Middle frontal gyrus (tissue), 1 donor: ENCODE results near the gene FAM219A.
"Not testable (repeated sequence)": the region's sequence is repeated elsewhere in the genome, so short reads cannot be mapped to it uniquely, and the experiment has no call there.

Source experiments
- DNase-seq: peaks from one replicate; pipeline ENCODE4 v3.0.0-alpha.2; 2015; ENCODE audit warnings: low spot score; ENCODE audit errors: extremely low spot score

Gene FAM219A

DNA sequence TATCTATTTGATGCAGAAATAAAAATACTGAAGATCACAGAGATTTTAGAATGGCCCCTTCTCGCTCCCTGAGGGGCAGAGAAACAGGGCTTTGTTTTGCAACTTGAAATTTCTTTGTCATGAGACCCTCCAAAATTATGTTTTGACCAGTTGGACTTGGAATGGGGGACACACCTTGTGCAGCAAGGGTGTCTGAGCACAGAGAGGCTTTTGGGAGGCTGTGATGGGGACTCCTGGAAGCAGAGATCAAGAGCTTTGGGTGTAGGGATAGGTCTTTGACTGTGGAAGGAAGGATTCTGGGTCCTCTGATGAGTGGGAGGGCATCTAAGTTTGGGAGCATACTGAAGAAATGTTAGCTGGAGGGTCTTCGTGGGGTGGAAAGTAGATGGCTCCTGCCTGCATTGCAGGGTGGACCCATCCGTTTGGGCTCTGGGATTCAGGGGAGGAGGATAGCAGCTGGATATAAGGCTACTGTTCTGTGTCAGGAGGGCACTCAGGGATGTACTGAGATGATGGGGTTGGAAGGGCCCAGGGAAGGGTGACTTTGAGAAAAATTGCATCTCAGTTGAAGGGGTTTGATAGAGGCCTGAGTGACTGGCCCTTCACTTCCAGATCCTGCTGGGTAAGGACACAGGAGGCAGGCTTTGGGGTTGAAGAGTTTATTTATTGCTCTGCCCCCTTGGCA is 79.9 kb downstream of the FAM219A start:
- DNase-seq: no peak

DNA sequence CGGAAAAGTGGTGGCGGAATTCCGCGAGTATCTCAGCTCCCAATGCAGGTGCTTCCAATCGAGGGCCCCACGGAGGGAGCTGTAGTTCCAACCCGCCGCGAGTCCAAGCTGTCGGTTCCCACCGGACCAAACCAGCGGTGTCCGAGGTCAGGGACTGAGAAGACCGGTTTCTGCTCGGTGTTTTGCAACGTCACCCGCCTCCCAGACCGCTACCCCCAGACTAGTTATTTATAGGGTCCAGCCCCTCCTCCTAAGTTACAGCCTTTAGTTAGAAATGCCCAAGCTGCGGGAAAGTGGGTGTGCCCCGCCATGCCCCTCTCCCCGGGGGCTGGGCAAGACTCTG is 81.0 kb downstream of the FAM219A start:
- no peak for DNase-seq

DNA sequence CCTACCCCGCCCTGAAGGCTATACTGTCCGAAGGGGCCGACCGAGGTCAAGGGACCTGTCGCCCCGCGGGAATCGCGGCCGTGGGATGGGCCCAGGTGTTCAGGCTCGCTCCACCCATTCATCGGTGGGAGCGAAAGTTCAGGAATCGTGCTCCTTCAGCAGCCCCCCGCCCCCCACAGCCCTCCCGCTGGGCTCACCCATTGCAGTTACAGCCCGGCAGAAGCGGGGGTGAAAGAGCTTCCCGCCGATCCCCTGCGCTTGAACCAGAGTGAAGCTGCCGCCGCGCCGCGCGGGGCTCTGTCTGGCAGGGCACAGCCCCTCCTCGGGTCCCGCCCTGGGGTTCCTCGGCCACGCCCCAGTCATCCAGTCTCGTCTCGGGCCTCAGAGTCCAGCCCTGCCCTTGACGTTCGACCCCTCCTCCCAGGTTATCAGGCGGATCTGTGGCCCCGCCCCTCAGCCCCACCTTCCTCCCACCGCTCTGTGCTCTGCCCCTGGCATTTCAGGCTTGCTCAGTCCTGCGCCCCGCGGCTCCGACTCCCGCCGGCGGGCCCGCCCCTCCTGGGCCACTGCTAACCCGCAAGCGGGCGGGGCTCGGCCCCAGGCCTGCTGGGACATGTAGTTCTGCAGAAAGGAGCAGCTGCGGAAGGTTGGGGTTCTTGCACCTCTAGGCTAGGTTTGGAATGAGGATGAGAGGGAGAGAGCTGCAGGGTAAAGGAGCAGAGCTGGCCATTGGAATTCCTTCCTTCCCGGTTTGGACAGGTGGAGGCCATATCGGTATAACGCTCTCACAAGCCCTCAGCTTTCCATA is 81.6 kb downstream of the FAM219A start, which contains the start of gene MYORG:
TSS of gene MYORG (minus strand) at position 303 of the 808 bp plus-strand sequence. CDS start 3,955 bp downstream, outside the sequence.
- DNase-seq: peak; percentile 84

DNA sequence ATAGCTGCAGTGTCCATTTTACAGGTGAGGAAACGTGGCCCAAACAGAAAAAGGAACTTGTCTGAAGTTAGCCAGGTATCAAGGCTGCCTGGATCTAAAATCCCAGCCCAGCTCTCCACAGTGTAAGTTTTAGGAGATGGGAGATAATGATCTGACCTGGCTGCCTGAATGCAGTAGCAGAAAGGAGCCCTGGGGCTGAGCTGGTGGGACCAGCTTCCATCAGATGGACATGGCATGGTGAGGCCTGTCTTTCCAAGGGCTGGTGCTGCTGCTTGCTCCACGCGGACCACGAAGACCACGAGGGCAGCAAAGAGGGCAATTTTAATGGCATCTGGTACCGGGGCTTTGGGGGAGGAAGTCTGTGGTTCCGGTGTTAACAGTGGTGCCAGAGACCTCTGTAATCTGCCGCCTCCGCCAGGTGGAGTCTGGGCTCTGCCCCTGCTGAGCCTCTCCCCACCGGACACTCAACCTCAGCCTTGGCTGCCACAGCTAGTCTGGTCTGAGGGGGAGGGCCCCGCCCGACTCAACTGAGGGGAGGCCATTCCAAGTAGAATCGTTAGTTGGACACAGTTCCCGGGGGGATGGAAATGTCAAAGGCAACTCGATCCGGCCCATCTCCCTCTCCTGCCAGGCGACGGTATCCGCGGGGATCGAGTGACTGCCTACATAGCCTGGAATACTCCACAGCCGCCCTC is 82.3 kb downstream of the FAM219A start:
- no peak for DNase-seq

DNA sequence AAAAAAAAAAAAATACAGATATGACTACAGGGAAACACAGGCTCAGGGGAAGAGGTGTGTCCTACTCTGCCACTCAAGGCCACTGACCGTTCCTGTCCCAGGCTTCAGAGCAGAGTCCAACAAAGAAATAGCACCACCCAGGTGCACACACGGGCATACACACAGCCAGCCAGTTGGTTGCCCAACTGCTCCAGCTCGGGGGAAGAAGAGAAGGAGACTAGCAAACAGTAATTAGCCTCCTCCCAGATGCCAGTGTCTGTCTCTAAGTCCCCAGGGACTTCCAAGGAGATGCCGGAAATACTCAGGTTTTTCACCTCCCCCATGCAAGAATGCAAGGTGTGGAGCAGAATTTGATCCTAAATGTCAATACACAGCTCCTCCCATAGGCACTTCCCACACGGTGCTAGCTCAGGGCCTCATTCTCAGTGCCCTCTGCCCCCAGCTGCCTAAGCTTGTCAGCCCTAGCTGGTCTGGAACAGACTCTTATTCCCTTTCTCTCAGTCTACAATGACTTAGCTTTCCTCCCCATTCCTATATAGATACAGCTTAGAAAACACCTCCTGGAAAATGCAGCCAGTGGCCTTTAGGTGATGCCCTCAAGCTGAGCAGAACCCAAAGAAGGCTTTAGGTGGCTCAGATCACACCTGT is 83.3 kb downstream of the FAM219A start:
- DNase-seq: no peak

DNA sequence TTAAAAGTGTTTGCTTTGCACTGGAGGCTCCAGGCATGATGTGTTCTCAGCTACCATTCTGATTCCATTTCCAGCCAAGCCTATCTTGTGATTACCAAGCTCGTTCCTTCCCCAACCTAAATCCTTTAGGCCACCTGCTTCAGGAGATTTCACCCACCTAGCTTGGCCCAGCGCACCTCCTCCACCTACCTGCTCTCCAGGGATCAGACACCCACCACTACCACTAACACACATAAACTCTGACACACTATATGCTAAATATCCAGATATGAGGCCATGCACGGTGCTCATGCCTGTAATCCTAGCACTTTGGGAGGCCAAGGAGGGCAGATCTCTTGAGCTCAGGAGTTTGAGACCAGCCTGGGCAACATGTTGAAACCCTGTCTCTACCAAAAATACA is 84.0 kb downstream of the FAM219A start:
- no peak for DNase-seq

GRCh38 chr9:34373749-34374148 is 84.6 kb downstream of the FAM219A start:
- DNase-seq: no peak

- DNase-seq: no peak
Measured at GRCh38 chr9:34372467-34373011, 85.8 kb downstream of the FAM219A start.

DNA sequence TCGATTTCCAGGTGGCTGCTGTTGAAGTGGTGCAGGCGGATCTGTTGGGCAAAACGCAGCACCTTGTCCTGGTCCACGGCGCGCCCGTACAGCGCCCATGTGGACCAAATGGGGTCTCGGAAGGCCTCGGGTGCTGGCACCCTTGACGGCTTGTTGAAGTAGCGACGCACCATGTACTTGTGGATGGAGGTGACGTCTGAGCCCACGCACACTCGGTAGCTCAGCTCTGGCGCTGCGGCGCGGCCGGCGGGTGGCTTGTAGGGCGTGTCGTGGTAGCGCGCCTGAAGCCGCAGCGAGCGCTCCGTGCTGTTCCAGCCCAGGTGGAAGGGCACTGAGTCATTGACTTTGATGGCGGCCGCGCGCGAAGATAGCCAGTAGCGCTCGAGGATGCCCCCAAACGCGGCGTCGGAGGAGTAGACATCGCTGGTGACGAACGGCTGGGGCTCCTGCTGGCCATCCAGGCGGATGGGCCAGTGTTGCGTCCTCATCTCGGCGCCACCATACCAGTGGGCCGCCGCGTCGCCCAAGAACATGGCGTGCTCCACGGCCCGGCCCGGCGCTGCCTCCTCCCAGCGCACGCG is 86.4 kb downstream of the FAM219A start:
- no peak for DNase-seq

DNA sequence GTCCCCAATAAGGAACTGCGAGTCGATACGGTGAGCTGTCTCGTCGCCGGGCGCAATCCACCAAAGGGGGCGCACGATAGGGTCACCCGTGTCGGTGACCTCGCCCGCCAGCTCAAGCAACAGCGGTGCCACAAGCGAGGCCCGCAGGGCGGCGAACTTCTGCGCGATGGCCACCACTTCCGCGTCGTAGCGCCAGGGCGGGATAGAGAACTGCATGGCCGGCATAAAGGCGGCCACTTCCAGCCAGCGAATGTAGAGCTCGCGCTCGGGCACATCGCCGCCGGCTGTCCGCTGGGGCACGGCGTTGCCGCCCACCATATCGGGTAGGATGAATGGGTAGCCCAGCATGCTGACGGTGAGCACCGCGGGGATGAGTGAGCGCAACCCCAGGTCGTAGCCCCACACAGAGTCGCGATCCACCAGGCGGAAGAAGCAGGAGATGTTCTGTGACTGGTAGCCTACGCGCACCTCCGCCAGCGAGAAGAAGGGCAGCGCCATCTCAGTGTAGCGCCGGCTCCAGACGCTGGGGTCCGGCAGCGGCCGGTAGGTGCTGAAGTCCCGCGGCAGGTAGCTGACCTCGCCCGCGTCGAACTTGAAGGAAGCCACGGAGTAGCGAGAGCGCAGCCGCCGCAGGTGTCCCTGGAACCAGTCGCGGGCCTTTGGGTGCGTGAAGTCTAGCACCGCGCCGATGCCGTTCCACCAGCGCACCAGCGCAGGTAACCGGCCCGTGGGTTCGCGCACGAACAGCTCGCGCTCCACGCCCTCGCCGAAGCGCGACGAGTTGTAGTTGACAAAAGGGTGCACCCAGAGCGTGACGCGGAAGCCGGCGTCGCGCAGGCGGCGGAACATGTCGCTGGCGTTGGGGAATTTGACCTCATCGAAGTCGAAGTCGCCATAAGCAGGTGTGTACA is 87.1 kb downstream of the FAM219A start:
- DNase-seq: no peak

DNA sequence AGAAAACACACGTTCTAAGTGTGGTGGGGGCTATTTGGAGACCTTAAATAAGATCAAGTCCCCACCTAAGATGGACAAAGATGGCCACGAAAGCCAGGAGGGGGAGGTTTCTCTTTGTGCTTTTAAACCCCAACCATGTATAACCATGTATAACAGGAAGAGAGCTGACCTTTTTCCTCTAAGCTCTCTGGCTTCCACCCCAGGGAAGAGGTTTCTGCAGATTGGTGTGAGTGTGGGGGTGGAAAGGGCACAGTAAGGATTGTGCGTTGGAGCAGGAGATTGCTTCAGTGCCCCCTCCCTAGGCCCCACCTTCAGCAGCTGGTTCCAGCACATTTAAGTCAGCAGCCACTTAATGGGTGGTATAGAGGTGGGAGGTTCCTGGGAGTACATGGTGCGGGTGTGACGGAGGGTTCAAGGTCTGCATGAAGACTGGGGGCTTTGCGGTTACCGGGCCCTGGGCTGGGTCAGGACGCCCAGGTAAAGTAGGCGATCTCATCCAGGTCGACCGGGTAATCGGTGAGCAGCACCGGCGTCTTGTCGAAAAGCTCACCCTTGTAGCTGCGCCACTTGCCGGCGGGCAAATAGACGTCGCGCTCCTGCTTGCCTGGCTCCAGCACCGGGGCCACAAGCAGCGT is 87.9 kb downstream of the FAM219A start:
- DNase-seq: no peak

DNA sequence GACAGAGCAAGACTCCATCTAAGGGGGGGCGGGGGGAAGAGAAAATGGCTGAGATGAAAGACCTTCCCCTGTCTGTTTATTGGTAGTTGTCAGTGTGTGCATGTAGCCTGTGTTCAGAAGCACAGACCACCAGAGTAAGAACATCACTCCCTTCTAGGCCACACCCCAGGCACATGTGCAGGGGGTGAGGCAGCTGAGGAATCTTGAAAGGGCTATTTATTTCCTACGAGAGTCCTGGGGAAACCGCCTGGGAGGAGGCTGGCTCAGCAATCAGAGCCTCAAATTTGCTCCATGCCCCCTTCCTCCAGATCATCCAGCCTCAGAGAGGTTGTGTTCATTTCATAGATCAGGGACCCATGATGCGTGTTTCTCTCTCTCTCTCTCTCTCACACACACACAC is 88.7 kb downstream of the FAM219A start:
- no peak for DNase-seq

- not testable (repeated sequence) for DNase-seq
Measured at GRCh38 chr9:34368796-34369195, 89.6 kb downstream of the FAM219A start.

DNA sequence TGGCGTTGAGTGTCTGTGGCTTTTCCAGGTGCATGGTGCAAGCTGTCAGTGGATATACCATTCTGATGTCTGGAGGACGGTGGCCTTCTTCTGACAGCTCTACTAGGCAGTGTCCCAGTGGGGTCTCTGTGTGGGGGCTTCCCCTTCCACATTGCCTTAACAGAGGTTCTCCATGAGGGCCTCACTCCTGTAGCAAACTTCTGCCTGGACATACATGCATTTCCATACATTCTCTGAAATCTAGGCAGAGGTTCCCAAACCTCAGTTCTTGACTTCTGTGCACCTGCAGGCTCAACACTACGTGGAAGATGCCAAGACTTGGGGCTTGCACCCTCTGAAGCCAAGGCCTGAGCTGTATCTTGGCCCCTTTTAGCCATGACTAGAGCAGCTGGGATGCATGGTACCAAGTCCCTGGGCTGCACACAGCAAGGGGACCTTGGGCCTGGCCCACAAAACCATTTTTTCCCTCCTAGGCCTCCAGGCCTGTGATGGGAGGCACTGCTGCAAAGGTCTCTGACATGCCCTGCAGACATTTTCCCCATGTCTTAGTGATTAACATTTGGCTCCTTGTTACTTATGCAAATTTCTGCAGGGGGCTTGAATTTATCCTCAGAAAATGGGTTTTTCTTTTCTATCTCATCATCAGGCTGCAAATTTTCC is 90.5 kb downstream of the FAM219A start:
- DNase-seq: not testable (repeated sequence)

- DNase-seq: no peak
Measured at GRCh38 chr9:34366365-34366764, 92.0 kb downstream of the FAM219A start.

- DNase-seq: no peak
Measured at GRCh38 chr9:34365282-34365681, 93.1 kb downstream of the FAM219A start.

GRCh38 chr9:34363619-34364351 is 94.6 kb downstream of the FAM219A start:
- no peak for DNase-seq

DNA sequence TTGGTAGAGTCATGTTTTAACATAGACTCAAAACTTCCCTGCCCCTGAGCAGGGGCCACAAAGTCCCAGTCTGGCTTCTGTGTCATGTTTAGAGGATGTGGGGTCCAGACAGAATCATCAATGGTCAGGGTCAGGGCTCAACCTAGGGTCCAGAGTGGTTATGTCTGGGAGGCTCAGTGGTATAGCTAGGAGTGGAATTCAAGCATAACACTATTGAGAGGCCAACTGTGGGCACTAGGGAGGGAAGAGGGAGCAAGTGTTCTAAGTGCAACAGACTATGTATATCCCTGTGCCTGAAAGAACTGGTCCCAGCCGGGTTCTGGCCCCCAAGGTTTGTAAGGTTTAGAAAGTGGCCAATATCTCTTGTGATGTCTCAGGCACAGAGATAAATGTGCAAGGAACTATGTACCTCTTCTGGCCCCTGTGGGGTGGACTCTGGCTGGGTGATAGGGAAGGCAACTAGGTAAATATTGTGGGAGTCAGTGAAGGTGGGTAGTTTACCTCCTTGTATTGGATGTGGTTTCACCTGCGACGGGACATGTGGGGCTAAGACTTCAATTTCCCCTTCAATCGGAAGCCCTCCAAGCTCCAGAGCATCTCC is 95.7 kb downstream of the FAM219A start:
- DNase-seq: no peak
